HEK293T (cell line): ENCODE data around the gene SEMA6B.

ENCODE experiments used
- ARNT ChIP-seq: fragments of 450-650 bp; IDR thresholded peaks from 2 replicates; pipeline ENCODE4 v1.6.1; 2017; ENCODE audit warnings: mild to moderate bottlenecking
- BHLHE40 ChIP-seq: fragments of 450-650 bp; IDR thresholded peaks from 2 replicates; pipeline ENCODE4 v1.6.1; 2016; ENCODE audit warnings: mild to moderate bottlenecking, moderate library complexity, borderline replicate concordance
- CTBP1 ChIP-seq: fragments of 450-650 bp; IDR thresholded peaks from 2 replicates; pipeline ENCODE4 v1.6.1; 2016; ENCODE audit warnings: borderline replicate concordance
- ELF4 ChIP-seq: fragments of 450-650 bp; IDR thresholded peaks from 2 replicates; pipeline ENCODE4 v1.6.1; 2017; ENCODE audit warnings: antibody characterized with exemption
- FOXA1 ChIP-seq: fragments of 450-650 bp; IDR thresholded peaks from 2 replicates; pipeline ENCODE4 v1.6.1; 2016; ENCODE audit warnings: mild to moderate bottlenecking
- FOXK2 ChIP-seq: fragments of 450-650 bp; IDR thresholded peaks from 2 replicates; pipeline ENCODE4 v1.6.1; 2016; ENCODE audit warnings: mild to moderate bottlenecking
- FOXM1 ChIP-seq: fragments of 450-650 bp; IDR thresholded peaks from 2 replicates; pipeline ENCODE4 v1.6.1; 2017; ENCODE audit warnings: mild to moderate bottlenecking, borderline replicate concordance
- HDGF ChIP-seq: fragments of 450-650 bp; IDR thresholded peaks from 2 replicates; pipeline ENCODE4 v1.6.1; 2017; ENCODE audit warnings: antibody characterized with exemption, borderline replicate concordance
- LEF1 ChIP-seq: fragments of 450-650 bp; IDR thresholded peaks from 2 replicates; pipeline ENCODE4 v1.6.1; 2017; ENCODE audit warnings: mild to moderate bottlenecking, borderline replicate concordance
- NFRKB ChIP-seq: fragments of 450-650 bp; IDR thresholded peaks from 2 replicates; pipeline ENCODE4 v1.6.1; 2016; ENCODE audit warnings: mild to moderate bottlenecking, moderate library complexity
- PKNOX1 ChIP-seq: fragments of 450-650 bp; IDR thresholded peaks from 2 replicates; pipeline ENCODE4 v1.6.1; 2016
- SP1 ChIP-seq: fragments of 450-650 bp; IDR thresholded peaks from 2 replicates; pipeline ENCODE4 v1.6.1; 2017
- SUZ12 ChIP-seq: fragments of 450-650 bp; IDR thresholded peaks from 2 replicates; pipeline ENCODE4 v1.6.1; 2016; ENCODE audit warnings: mild to moderate bottlenecking
- TARDBP ChIP-seq: fragments of 450-650 bp; IDR thresholded peaks from 2 replicates; pipeline ENCODE4 v1.6.1; 2016

- TF ChIP-seq BHLHE40, result no peak
- no peak for TF ChIP-seq FOXM1
- TF ChIP-seq SUZ12, result no peak
- TF ChIP-seq SP1, result no peak
- no peak for TF ChIP-seq FOXA1
- no peak for TF ChIP-seq ELF4
- no peak for TF ChIP-seq HDGF
- no peak for TF ChIP-seq PKNOX1
- no peak for TF ChIP-seq NFRKB
- no peak for TF ChIP-seq LEF1
- TF ChIP-seq ARNT, result no peak
- TF ChIP-seq TARDBP, result no peak
- no peak for TF ChIP-seq CTBP1
- TF ChIP-seq FOXK2, result no peak
Measured at GRCh38 chr19:4556597-4557127, 2.8 kb downstream of the SEMA6B start.
